ENCODE data around the gene SLC16A8. TPM values are rescaled to one million over a fixed set of nuclear protein-coding genes. Genes with fewer than 3 reads are reported as not detected.

SLC16A8 gene
- total and polyA plus RNA-seq, 2 of the 13 experiments (the other 11 are each of a cell fraction or from before 2014, with no cell fraction given), result not detected

GRCh38 chr22:38124236-38124974 is 40.4 kb upstream of the SLC16A8 start (continued):
- TF ChIP-seq ZNF773 (CRISPR knock-in tag; IDR thresholded peaks at IDR 0.05; ENCODE audit: borderline replicate concordance), result no peak
- TF ChIP-seq CAMTA2 (CRISPR knock-in tag; IDR thresholded peaks at IDR 0.05; ENCODE audit: borderline replicate concordance), result no peak
- 0 out of 2 replicates have a peak, but pooled peaks have one; percentile 17 for TF ChIP-seq ZNF839 (CRISPR knock-in tag; IDR thresholded peaks at IDR 0.05; ENCODE audit: borderline replicate concordance)

- no peaks in the 10 kb centered on the region for H3K9me3 ChIP-seq (ENCODE audit: low read length)
- no TSS peak for BruUV-seq (replicated peaks)
- TF ChIP-seq ZSCAN25 (CRISPR knock-in tag; IDR thresholded peaks at IDR 0.05) (peak; percentile 85), ZNF570 (CRISPR knock-in tag; IDR thresholded peaks at IDR 0.05; ENCODE audit: borderline replicate concordance) (no peak), GMEB2 (CRISPR knock-in tag; IDR thresholded peaks at IDR 0.05; ENCODE audit: low read depth) (no peak), ZFP91 (CRISPR knock-in tag; IDR thresholded peaks at IDR 0.05; ENCODE audit: borderline replicate concordance) (no peak)
- no peak for DNase-seq (ENCODE audit: low spot score)
- H2AFZ ChIP-seq (ENCODE audit: low read length), result no peak overlapping the region
- 63% methylated on average over 6 of the region's 6 CpGs for WGBS (ENCODE audit: low lambda C conversion rate)
- intact Hi-C loops (cut with micrococcal nuclease; ENCODE audit: unreplicated experiment) (no loop called here), in situ Hi-C loops (cut with HindIII; ENCODE audit: extremely low pct_ligation_motif_present, low pct_unique_long_range_greater_than_20kb) (no loop called here)
- ChIA-PET CTCF (ENCODE audit: low intra/inter-chr PET ratio, low total read pairs) (no interaction called here), POLR2A (interaction anchor here (1.0 kb wide), 1 partner anchor 11 kb away, joined by 3 read pairs; the partner anchor contains the start of gene BAIAP2L2)
- no peak for ATAC-seq
- H3K4me2 ChIP-seq (ENCODE audit: low read depth, low read length), result no peak overlapping the region
- no peaks in the 10 kb centered on the region for H4K20me1 ChIP-seq (ENCODE audit: insufficient read depth, low read length)
- no peaks in the 10 kb centered on the region for H3K4me1 ChIP-seq (ENCODE audit: insufficient read depth, low read length)
- H3K4me3 ChIP-seq (replicated peaks in 1 of 3; ENCODE audit: insufficient read depth in 1 of 3, low read depth in 2 of 3, low read length in 3 of 3), result no peak overlapping the region
- no peaks in the 10 kb centered on the region for H3K27me3 ChIP-seq (ENCODE audit: control insufficient read depth in 1 of 2, insufficient read depth in 2 of 2, low read length in 2 of 2)
- no peak overlapping the region for H3K9ac ChIP-seq (ENCODE audit: insufficient read depth, low read depth, low read length)
- no peak overlapping the region for H3K27ac ChIP-seq (ENCODE audit: extremely low read length, insufficient read depth, low read length)
- FAIRE-seq, result no peak
- no peaks in the 10 kb centered on the region for H3K79me2 ChIP-seq (ENCODE audit: insufficient read depth, low read length)
- H3K36me3 ChIP-seq (replicated peaks in 1 of 2; ENCODE audit: control insufficient read depth in 1 of 2, insufficient read depth in 2 of 2, low read length in 2 of 2), result no peaks in the 10 kb centered on the region
Observed at GRCh38 chr22:38122616-38123015, 38.6 kb upstream of the SLC16A8 start.
